Stimulated activated naive CD4-positive, alpha-beta T cell (primary cell): ENCODE data around the gene KLK2.

Experiments
- DNase-seq, 6 experiments: peaks; one replicate each; lab custom pipeline; 2025; lab: John Stamatoyannopoulos, UW

Gene KLK2

DNA sequence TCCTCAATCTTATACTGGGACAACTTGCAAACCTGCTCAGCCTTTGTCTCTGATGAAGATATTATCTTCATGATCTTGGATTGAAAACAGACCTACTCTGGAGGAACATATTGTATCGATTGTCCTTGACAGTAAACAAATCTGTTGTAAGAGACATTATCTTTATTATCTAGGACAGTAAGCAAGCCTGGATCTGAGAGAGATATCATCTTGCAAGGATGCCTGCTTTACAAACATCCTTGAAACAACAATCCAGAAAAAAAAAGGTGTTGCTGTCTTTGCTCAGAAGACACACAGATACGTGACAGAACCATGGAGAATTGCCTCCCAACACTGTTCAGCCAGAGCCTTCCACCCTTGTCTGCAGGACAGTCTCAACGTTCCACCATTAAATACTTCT lies 22.5 kb upstream of the KLK2 start:
- DNase-seq: no peak

- DNase-seq: no peak
Observed at GRCh38 chr19:50851620-50852019, 21.6 kb upstream of the KLK2 start.

GRCh38 chr19:50854636-50855410 lies 18.4 kb upstream of the KLK2 start, which contains the start of gene KLK3:
Gene KLK3, plus strand, starts transcription at chr19:50854915. Its CDS starts 41 bp downstream, at chr19:50854956.
- no peak for DNase-seq

DNA sequence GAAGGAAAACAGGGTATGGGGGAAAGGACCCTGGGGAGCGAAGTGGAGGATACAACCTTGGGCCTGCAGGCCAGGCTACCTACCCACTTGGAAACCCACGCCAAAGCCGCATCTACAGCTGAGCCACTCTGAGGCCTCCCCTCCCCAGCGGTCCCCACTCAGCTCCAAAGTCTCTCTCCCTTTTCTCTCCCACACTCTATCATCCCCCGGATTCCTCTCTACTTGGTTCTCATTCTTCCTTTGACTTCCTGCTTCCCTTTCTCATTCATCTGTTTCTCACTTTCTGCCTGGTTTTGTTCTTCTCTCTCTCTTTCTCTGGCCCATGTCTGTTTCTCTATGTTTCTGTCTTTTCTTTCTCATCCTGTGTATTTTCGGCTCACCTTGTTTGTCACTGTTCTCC lies 15.9 kb upstream of the KLK2 start:
- no peak for DNase-seq

DNA sequence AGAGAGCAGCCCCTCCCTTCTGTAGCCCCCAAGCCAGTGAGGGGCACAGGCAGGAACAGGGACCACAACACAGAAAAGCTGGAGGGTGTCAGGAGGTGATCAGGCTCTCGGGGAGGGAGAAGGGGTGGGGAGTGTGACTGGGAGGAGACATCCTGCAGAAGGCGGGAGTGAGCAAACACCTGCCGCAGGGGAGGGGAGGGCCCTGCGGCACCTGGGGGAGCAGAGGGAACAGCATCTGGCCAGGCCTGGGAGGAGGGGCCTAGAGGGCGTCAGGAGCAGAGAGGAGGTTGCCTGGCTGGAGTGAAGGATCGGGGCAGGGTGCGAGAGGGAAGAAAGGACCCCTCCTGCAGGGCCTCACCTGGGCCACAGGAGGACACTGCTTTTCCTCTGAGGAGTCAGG lies 14.4 kb upstream of the KLK2 start:
- no peak for DNase-seq

DNA sequence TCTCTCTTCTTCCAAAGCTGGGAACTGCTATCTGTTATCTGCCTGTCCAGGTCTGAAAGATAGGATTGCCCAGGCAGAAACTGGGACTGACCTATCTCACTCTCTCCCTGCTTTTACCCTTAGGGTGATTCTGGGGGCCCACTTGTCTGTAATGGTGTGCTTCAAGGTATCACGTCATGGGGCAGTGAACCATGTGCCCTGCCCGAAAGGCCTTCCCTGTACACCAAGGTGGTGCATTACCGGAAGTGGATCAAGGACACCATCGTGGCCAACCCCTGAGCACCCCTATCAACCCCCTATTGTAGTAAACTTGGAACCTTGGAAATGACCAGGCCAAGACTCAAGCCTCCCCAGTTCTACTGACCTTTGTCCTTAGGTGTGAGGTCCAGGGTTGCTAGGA lies 13.4 kb upstream of the KLK2 start:
- DNase-seq: no peak

- no peak for DNase-seq
Observed at GRCh38 chr19:50861010-50861409, 12.2 kb upstream of the KLK2 start.

DNA sequence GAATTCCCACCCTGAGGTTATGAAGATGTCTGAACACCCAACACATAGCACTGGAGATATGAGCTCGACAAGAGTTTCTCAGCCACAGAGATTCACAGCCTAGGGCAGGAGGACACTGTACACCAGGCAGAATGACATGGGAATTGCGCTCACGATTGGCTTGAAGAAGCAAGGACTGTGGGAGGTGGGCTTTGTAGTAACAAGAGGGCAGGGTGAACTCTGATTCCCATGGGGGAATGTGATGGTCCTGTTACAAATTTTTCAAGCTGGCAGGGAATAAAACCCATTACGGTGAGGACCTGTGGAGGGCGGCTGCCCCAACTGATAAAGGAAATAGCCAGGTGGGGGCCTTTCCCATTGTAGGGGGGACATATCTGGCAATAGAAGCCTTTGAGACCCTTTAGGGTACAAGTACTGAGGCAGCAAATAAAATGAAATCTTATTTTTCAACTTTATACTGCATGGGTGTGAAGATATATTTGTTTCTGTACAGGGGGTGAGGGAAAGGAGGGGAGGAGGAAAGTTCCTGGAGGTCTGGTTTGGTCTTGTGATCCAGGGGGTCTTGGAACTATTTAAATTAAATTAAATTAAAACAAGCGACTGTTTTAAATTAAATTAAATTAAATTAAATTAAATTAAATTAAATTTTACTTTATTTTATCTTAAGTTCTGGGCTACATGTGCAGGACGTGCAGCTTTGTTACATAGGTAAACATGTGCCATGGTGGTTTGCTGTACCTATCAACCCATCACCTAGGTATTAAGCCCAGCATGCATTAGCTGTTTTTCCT lies 11.5 kb upstream of the KLK2 start:
- DNase-seq: no peak

DNA sequence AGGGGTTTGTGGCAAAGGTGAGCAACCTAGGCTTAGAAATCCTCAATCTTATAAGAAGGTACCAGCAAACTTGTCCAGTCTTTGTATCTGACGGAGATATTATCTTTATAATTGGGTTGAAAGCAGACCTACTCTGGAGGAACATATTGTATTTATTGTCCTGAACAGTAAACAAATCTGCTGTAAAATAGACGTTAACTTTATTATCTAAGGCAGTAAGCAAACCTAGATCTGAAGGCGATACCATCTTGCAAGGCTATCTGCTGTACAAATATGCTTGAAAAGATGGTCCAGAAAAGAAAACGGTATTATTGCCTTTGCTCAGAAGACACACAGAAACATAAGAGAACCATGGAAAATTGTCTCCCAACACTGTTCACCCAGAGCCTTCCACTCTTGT lies 3.8 kb upstream of the KLK2 start:
- no peak for DNase-seq

DNA sequence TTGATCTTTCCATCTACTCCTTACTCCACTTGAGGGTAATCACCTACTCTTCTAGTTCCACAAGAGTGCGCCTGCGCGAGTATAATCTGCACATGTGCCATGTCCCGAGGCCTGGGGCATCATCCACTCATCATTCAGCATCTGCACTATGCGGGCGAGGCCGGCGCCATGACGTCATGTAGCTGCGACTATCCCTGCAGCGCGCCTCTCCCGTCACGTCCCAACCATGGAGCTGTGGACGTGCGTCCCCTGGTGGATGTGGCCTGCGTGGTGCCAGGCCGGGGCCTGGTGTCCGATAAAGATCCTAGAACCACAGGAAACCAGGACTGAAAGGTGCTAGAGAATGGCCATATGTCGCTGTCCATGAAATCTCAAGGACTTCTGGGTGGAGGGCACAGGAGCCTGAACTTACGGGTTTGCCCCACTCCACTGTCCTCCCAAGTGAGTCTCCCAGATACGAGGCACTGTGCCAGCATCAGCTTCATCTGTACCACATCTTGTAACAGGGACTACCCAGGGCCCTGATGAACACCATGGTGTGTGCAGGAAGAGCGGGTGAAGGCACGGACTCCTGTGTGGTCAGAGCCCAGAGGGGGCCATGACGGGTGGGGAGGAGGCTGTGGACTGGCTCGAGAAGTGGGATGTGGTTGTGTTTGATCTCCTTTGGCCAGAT lies 2.7 kb upstream of the KLK2 start:
- no peak for DNase-seq

DNA sequence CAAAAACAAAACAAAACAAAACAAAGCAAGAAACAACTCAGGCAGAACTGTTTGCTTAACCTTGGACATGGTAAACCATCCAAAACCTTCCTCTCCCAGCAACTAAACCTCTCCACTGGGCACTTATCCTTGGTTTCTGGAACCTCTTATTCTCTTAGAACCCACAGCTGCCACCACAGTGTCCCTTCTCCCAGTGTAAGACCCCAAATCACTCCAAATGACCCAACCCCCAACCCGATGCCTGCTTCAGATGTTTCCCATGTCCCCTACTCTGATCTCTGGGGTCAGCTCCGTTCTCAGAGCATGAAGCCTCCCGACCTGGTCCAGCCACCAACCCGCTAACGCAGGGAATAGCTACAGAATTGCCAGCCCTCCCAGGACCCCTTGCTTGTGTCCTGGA lies 972 bp downstream of the KLK2 start:
- no peak for DNase-seq

DNA sequence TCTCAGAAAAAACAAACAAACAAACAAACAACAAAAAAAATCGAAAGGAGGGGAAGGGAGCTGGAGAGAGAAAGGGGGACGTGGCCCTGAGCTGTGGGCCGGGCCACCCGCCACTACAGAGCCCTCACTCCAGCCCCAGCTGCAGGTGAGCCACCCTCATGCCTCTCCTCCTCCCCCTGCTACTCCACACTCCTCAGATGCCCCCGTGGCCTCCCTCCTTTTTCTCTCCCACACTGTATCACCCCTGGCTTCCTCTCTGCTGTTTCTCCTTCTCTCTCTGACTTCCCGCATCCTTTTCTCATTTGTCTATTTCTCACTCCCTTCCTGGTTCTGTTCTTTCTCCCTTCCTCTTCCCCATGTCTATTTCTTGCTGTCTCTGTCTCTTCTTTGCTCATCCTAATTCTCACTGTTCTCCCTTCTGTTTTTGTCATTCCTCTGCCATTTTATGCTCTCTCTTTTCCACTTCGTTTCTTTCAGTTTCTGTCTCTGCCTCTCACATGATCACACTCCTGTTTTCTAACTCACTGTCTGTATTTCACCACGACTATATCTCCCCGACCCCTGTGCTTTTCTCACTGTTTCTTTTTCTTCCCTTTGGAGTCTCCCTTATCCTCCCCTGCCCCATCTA lies 2.7 kb downstream of the KLK2 start:
- no peak for DNase-seq

DNA sequence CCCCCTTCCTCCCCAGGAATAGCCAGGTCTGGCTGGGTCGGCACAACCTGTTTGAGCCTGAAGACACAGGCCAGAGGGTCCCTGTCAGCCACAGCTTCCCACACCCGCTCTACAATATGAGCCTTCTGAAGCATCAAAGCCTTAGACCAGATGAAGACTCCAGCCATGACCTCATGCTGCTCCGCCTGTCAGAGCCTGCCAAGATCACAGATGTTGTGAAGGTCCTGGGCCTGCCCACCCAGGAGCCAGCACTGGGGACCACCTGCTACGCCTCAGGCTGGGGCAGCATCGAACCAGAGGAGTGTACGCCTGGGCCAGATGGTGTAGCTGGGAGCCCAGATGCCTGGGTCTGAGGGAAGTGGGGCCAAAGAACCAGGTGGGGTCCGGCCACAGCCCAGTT lies 3.2 kb downstream of the KLK2 start:
- no peak for DNase-seq

- no peak for DNase-seq
Observed at GRCh38 chr19:50877338-50877737, 4.1 kb downstream of the KLK2 start.

GRCh38 chr19:50878851-50879250 lies 5.6 kb downstream of the KLK2 start:
- DNase-seq: no peak

DNA sequence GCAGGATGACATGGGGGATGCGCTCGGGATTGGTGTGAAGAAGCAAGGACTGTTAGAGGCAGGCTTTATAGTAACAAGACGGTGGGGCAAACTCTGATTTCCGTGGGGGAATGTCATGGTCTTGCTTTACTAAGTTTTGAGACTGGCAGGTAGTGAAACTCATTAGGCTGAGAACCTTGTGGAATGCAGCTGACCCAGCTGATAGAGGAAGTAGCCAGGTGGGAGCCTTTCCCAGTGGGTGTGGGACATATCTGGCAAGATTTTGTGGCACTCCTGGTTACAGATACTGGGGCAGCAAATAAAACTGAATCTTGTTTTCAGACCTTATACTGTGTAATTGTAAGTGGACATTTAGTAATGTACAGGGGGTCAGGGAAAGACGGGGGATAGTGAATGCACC lies 7.0 kb downstream of the KLK2 start:
- no peak for DNase-seq

DNA sequence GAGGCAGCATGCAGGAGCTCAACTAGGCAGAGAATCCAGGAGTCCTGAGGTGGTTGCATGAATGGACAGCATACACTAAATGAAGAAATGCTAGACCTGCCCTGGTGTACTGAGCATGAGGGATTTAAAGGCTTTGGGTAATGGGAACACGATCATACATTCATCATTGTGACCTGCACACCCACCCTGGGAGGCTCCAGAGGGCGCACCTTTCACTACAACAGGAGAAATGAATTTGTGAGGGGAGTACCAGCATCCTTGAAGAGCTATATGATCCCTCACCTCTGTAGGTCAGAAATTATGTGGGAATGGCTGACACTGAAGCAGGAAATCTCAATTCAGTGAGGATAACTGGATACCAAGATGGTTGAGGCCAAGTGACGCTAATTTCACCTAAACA lies 8.9 kb downstream of the KLK2 start:
- no peak for DNase-seq

GRCh38 chr19:50889638-50890037 lies 16.4 kb downstream of the KLK2 start:
- DNase-seq: no peak

- DNase-seq: no peak
Observed at GRCh38 chr19:50890422-50891252, 17.4 kb downstream of the KLK2 start.

DNA sequence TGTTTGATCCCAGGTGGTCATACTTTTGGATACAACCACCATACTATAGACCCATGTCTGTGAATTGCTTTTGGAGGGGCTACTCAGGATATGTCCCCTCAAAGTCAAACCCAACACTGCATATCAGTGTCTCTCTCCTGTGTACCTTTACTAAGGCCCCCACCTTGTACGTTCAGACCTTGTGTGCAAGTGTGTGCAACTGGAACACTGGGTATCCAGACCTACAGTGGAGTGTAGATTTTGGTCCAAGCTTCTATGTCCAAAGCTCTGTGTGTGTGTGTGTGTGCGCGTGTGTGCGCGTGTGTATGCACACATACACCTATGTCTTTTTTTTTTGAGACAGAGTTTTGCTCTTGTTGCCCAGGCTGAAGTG lies 18.0 kb downstream of the KLK2 start:
- no peak for DNase-seq

DNA sequence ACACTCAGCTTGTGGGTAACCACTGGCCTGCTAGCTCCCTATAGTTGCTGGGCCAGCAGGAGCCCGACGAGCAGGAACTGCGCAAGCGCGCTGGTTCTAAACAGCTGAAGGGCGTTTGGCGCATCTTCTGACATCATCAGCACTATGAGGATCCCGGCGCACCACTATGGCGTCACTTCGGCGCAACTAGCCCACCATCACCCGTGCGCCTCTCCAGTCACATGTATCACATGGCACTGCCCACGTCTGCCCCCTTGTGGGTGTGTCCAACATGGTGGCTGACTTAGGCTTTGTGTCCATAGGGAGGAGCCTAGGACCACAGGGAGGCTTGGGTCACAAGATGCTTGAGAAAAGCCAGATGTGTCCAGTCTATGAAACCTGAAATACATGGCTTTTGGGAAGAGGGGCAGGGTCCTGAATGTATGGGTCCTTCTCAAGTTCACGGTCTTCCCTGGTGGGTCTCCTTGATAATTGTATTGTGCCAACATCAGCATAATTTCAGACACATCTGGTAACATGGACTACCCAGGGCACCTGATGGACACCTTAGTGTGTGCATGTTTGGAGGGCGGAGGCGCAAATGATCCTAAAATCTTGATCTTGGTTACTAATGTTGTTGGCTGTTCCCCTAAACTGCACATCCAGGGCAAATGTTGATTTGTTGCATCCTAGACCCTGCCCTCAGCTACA lies 20.0 kb downstream of the KLK2 start:
- no peak for DNase-seq
